GM12875 (cell line): ENCODE results near the gene TNIK.

Source experiments
- H3K4me3 ChIP-seq: one replicate; pipeline ENCODE4 v1.5.1; 2011; ENCODE audit warnings: low read depth, low read length, control low read depth
- CTCF ChIP-seq: IDR thresholded peaks from 2 replicates; pipeline ENCODE4 v1.5.1; 2011; ENCODE audit warnings: low read depth, mild to moderate bottlenecking, control low read depth, inconsistent platforms, low read length, moderate library complexity, borderline replicate concordance; ENCODE audit not compliant: insufficient read depth

Gene TNIK

GRCh38 chr3:171460725-171461524, 720 bp upstream of the TNIK start:
- peak overlapping the region; percentile 79 for H3K4me3 ChIP-seq
- no peak for TF ChIP-seq CTCF

GRCh38 chr3:171459137-171459941, 866 bp downstream of the TNIK start:
- peak overlapping the region; percentile 79 for H3K4me3 ChIP-seq
- TF ChIP-seq CTCF: no peak

- no peak for TF ChIP-seq CTCF
- peak overlapping the region; percentile 79 for H3K4me3 ChIP-seq
Measured at GRCh38 chr3:171458864-171459136, 1.4 kb downstream of the TNIK start.

GRCh38 chr3:171458071-171458863, 1.9 kb downstream of the TNIK start:
- no peak for TF ChIP-seq CTCF
- H3K4me3 ChIP-seq: peak overlapping the region; percentile 79

GRCh38 chr3:171457607-171458061, 2.6 kb downstream of the TNIK start:
- no peak for TF ChIP-seq CTCF
- H3K4me3 ChIP-seq: peak overlapping the region; percentile 79

GRCh38 chr3:171456765-171457606, 3.2 kb downstream of the TNIK start:
- peak overlapping the region; percentile 79 for H3K4me3 ChIP-seq
- no peak for TF ChIP-seq CTCF
